A549 (cell line): ENCODE data around the gene ARMH1.

Experiments
- CTCF ChIP-seq: fragments of >200 bp; sonication (Bioruptor Twin); formaldehyde crosslinking; IDR thresholded peaks from 3 replicates; pipeline ENCODE4 v1.5.1; 2016
- POLR2A ChIP-seq: IDR thresholded peaks from 2 replicates; pipeline ENCODE4 v1.6.1; 2012; ENCODE audit warnings: mild to moderate bottlenecking, low read length
- RAD21 ChIP-seq, 2 experiments: fragments of >200 bp in 1 of 2; sonication (Bioruptor Twin) in 1 of 2; formaldehyde crosslinking in 1 of 2; IDR thresholded peaks in 1 of 2; conservative IDR thresholded peaks in 1 of 2; 2 replicates in 1 of 2; 3 replicates in 1 of 2; pipeline ENCODE4 v1.6.1; 2012 to 2018; ENCODE audit warnings: inconsistent platforms in 1 of 2
- RCOR1 ChIP-seq: fragments of 150-350 bp; IDR thresholded peaks from 2 replicates; pipeline ENCODE4 v1.6.1; 2014; ENCODE audit warnings: antibody characterized with exemption, low read length, low read depth
- ZFP36 ChIP-seq: fragments of 450-650 bp; IDR thresholded peaks from 2 replicates; pipeline ENCODE4 v1.6.1; 2014; ENCODE audit warnings: borderline replicate concordance; ENCODE audit not compliant: partially characterized antibody
- TF ChIP-seq, protein P1 (sequence below): fragments of 450-650 bp; IDR thresholded peaks from 2 replicates; pipeline ENCODE4 v1.6.1; 2014; ENCODE audit warnings: antibody characterized with exemption

DNA sequence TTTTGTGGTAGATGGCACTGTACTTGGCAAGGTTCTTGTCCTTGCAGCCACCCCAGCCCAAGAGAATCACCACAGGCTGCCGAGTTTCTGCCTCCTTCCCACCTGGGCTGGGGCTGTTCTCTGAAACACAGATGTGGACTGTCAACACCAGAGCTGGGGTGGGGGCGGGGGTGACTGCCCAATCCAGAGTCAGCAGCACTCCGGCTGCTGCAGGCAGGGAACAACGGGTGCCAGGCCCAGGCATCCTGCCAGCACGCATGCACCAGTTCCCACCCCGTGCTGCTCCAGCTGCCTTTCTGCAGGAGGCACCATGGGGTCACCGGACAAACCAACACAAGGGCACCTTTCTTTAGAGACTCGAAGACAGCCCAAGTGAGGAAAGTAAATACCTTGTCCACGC is 14.3 kb upstream of the ARMH1 start:
- TF ChIP-seq CTCF: no peak
- TF ChIP-seq, protein P1, sequence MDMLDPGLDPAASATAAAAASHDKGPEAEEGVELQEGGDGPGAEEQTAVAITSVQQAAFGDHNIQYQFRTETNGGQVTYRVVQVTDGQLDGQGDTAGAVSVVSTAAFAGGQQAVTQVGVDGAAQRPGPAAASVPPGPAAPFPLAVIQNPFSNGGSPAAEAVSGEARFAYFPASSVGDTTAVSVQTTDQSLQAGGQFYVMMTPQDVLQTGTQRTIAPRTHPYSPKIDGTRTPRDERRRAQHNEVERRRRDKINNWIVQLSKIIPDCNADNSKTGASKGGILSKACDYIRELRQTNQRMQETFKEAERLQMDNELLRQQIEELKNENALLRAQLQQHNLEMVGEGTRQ: no peak
- no peak for TF ChIP-seq POLR2A
- TF ChIP-seq RAD21 (conservative IDR thresholded peaks at IDR 0.05 in 1 of 2, IDR thresholded peaks at IDR 0.05 in 1 of 2): no peak
- TF ChIP-seq ZFP36: no peak
- no peak for TF ChIP-seq RCOR1
